GM19397 (cell line): ENCODE measurements around the gene AIRE.
"Not testable (repeated sequence)": the region's sequence is repeated elsewhere in the genome, so short reads cannot be mapped to it uniquely, and the experiment has no call there.

Experiments used
- ATAC-seq: cut with Tn5 transposase; IDR thresholded peaks from one replicate; pipeline ENCODE4 v1.9.1; 2021; ENCODE audit warnings: mild to moderate bottlenecking, moderate library complexity; ENCODE audit not compliant: unreplicated experiment

Gene AIRE

DNA sequence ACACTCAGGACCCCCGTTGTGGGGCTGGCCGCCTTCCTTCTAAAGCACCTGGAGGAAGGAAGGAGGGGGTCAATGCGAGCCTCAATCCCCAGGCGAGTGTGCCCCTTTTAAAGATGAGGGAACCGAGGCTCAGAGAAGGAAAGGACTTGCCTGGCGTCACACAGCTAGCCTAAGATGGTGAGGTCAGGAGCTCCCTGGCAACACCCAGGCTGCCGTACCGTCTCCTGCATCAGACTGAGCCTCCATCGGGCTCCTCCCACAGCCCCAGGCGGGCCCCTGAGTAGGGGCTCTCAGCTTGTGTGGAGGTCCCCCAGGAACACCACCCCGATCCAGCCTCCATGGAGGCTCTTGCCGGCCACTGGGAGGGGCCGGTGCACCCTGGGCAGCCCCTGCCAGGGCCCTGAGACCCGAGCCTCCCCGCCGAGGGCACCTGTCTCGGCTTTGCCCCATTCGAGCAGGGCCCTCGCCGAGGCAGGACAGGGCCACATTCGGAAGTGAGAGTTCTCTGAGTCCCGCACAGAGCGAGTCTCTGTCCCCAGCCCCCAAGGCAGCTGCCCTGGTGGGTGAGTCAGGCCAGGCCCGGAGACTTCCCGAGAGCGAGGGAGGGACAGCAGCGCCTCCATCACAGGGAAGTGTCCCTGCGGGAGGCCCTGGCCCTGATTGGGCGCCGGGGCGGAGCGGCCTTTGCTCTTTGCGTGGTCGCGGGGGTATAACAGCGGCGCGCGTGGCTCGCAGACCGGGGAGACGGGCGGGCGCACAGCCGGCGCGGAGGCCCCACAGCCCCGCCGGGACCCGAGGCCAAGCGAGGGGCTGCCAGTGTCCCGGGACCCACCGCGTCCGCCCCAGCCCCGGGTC is at the start of gene AIRE:
Gene AIRE, plus strand, starts transcription at position 739 of the 855 bp plus-strand sequence. CDS start 131 bp downstream, outside the sequence.
- ATAC-seq = no peak

DNA sequence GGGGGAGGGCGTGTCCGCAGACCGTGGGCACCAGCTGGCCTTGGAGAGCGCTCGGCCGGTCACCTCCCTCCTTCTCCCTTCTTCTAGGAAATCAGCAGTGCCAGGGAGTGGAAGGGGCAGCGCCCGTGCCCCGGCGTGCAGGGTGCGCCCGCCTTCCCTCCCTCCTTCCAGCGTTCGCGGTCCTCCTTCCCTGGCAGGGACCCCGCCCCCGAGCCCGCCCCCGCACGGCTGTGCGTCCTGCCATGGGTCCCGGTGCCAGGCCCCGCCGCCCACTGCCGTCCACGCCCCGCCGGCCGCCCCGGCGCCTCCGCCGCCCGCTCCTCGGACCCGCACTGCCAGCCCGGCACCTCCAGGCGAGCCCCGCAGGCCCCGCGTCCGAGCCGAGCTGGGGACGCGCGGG is 45.3 kb upstream of the AIRE start:
- not testable (repeated sequence) for ATAC-seq

DNA sequence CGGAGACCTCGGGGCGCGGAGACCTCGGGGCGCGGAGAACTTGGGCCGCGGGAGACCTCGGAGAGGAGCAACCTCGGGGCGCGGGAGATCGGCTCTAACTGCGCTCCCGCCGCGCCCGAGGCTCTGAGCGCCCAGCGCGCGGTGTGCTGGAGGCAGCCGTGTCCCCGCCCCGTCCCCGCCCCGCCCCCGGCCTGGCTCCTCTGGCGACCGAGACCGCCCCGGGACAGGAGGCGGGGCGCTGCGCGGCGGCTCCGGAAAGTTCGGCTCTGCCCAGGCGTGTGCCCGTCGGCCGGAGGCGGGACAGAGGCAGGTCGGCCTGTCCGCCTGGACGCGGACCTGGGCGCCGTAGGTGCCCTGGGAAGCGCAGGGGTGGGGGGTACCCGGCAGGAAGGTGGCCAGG is 44.8 kb upstream of the AIRE start, which contains the start of gene ICOSLG:
Gene ICOSLG, minus strand, starts transcription at position 102 of the 400 bp plus-strand sequence. CDS start 126 bp downstream, outside the sequence.
- ATAC-seq = peak; percentile 49

DNA sequence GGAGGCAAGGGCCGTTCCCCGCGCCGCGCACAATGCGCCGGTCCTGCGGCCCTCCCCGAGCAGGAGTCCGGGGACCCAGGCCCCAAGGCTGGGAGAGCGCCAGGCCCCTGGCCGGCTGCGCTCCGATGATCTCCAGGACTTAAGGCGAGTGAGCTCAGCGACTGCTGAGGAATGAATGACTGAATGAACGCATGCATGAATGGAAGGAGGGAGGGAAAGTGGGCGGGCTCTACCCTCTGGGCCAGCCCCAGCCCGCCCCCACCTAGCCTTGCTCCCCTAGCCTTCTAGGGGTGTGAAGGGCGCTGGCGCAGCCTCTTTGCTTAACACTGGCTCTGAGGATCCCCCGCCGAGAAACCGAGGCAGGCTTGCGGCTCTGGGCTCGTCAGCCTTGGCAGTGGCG is 44.4 kb upstream of the AIRE start:
- ATAC-seq = peak; percentile 31

DNA sequence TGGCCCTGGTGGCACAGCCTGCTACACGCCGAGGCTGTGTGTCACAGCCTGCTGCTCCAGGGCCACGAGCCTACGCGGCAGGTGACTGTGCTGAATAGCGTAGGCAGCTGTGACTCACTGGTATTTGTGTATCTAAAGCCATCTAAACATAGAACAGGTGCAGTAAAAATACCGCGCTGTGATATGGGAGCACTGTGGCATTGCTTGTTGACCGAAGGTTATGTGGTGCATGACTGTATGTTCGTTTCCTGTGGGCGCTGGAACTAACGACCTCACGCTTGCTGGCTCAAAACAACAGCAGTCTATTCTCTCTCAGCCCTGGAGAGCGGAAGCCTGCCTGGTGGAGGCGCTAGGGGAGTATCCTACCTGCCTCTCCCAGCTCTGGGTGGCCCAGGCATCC is 41.7 kb upstream of the AIRE start:
- peak; percentile 41 for ATAC-seq

DNA sequence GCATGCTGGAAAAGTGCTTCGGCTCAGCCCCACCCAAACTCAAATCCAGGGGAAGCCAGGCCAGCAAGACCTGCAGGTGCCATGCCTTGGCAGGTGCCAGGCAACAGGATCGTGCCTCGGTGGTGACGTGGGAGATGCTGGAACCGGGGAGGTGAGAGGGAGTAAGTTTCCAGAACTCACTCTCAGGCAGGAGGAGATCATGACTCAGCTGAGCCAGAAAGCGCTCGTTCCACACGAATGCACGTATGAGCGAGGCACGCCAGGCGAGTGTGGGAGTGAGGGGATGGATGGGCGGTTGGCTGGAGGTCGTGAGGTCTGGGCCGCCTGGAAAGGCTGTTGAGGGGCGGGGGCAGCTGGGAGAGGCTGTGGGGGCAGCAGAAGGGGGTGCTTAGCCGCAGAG is 37.8 kb upstream of the AIRE start:
- not testable (repeated sequence) for ATAC-seq

DNA sequence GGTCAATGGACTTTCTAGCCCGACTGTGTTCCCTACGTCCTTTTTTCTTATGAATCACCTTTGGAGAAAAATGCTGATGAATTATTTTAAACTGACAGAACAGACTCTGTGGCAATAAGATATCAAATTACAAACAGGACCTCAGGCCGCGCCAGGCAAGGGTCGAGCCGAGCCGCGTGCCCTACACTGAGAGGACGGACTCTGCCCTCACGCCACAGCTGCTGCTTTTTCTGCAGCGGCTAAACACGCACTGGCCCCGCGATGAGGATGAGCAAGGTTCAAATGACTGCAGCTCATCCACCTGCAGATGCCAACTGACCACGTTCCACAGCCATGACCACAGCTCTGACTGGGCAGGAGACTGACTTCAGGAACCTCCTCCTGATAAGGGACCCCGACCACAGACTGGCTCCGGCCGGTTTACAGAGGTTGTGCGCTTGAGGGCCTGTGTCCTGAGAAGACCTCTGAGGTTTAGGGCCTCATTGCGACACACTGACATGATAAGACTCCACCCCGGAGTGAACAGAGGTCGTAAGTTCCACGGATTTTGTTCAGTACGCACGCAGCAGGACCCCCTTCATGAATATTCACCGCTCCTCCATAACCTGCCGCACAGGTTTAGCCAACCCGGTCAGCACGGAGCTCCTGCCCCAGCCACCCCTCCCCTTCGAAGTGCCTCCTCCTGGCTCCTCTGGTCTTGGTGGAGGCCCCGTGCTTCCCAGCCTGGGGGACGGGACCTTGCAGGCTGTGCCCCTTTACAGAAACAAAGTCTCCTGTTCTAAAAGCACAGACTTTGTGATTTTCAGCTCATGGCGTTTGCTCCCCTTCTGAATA is 36.3 kb upstream of the AIRE start:
- ATAC-seq = not testable (repeated sequence)

DNA sequence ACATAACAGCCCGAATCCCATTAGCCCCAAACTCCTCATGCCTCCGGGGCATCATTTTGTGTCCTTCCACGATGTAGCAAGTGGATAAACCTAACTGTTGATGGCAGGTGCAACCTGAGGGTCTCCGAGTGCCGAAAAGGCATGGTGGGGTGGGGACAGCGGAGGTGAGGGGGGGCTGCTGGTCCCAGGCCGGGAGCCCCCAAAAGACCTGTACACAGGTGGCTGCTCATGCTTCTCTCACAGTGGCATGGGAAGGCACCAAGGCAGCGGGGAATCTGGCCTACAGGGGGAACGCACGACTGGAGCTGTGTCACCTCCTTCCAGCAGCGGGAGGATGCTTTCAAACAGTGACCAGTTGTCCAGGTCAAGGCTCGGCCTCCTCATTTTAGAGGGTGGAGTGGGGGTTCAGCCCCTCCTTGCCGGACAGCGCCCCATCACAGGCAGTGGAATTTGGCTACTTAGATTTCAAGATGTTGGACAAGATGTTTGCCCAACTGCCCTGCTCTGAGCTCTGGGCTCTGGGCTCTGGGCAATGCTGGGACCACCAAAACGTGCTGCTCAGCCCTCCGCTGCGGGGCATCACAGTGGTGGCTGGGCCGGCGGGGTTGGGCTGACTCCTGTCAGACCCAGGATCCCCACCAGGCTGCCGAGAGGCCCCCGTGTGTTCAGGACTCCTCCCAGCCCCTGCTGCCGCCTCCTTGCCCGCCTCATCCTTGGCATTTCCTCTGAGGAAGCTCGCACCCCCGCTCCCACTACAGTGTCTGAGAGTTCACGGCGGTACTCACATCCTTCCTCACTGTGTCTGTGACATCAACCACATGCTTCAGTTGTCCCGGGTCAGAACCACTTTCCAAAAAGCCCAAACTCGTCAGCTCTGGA is 31.6 kb upstream of the AIRE start:
- ATAC-seq = no peak

DNA sequence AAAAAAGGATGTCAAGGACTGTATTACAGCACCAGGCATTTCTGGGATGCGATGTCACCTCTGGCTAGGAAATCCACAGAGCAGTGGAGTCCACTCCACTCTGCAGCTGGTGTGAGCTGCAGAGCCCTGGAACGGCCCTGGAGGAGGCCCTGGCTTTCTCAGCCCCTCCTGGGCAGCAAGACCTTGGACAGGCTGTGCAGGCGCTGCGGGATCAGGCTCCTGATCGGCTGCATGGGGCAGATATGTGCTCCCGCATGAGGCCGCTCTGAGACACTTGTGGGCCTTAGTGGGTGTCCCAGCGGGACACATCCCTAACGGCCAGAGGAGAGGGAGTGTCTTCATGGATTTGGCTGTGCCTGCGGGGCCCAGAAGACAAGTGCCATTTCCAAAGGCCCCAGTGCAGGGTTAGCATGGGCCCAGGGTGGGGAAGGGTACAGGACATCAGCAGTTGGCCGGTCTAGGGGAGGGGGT is 30.1 kb upstream of the AIRE start:
- ATAC-seq = no peak

DNA sequence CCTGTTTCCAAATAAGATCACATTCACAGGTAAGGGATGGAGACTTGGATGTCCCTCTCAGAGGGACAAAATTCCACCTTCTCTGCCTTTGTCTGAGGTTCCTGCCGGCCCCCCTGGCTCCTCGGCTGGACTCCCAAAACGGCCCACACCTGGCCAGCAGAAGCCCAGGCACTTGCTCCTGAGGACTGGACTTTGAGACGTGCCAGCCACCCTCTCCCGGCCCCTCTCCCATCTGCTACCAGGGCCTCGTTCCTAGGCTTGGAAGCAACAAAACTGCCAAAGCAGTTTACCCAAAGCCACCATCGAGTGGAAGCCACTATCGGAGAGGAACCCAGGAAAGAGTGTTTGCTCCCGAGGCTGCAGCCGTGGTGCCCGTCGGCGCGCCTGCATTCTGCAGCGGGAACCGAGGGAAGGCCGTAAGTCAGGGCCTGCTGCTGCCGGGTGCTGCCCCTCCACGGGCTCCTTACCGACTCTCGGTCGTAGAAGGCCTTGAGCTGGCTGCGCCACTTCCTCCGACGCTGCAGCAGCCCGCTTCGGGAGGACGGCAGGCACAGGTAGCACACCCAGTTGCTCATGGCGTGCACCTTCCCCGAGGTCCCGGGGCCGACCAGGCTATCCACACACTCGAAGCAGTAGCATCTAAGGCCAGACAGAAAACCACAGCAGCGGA is 27.5 kb upstream of the AIRE start:
- ATAC-seq = no peak

DNA sequence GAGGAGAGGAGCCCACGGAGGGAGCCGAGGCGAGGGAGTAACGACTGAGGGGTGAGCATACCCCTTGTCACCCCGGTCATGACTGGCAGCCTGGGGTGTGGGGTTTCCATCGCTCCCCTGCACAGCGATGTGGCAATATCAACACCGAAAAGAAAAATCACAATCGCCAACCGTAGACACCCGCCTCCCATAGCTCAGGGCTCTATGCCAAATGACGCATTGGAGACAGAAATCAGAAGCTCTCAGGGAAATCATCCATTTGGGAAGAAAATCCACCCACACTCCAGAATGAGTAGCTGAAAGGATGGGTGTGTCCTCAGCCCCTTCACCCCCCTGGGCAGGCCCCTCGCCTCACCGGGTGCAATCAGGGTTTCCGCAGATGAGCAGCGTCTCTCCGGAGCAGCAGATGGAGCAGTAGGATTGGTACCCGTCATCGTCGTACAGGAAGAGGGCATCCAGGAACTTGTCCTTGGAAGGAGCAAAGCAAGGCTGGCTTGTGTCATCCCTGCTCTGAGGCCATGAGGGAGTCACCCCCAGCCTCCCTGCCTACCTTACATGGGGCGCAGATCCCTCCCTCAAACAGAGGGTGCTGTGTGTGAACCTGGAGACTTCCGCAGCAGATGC is 26.5 kb upstream of the AIRE start:
- no peak for ATAC-seq

DNA sequence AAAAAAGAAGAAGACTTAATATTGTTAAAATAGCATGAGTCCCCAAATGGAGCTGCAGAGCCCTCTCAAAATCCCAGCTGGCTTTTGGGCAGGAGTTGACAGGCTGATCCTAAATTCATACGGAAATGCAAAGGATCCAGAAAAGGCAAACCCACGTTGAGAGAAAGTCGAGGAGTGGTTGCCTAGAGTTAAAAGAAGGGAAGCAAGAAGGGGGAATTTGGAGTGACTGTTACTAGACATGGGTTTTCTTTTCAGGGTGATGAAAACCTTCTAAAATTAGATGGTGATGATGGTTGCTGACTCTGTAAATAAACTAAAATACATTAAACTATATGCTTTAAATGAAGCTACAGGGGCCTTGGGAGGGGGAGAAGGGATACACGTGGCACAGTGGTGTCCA is 25.6 kb upstream of the AIRE start:
- ATAC-seq = no peak

DNA sequence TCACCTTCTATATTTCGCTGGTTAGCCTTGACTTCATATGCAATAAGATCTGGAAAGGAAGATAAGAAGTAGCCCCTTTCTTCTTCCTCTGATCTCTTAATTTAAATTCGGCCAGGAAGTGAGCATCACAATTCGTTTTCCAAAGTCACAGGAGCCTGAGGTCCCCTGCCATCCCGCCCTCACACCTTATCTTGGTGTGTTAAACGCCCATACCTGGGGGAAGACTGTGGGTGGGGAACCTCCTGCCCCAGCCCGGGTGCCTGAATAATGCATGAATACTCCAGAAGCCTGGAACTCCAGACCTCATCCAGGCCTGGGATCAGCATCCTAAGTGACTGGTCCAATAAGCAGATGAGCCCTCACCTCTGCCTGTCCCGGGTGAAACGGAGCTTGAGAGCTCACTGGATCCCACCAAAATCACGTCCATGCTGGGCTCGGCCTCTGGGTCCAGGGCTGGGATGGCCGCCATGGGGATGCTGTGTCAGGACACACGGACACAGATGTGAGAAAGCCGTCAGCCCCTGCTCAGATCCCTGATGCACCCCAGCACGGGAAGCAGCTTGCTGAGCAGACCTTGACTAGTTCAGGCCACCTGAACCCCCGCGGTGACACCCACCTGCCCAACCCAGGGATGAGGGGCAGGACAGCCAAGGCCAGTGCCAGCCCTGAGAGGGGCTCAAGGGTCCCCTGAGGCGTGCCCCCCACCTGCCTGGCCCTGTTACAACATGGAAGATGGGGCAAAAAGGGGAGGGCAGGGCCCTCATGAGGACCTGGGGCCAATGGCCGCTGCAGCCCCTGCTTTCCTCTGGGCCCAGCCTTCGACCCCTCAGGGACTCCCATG is 24.7 kb upstream of the AIRE start:
- no peak for ATAC-seq

DNA sequence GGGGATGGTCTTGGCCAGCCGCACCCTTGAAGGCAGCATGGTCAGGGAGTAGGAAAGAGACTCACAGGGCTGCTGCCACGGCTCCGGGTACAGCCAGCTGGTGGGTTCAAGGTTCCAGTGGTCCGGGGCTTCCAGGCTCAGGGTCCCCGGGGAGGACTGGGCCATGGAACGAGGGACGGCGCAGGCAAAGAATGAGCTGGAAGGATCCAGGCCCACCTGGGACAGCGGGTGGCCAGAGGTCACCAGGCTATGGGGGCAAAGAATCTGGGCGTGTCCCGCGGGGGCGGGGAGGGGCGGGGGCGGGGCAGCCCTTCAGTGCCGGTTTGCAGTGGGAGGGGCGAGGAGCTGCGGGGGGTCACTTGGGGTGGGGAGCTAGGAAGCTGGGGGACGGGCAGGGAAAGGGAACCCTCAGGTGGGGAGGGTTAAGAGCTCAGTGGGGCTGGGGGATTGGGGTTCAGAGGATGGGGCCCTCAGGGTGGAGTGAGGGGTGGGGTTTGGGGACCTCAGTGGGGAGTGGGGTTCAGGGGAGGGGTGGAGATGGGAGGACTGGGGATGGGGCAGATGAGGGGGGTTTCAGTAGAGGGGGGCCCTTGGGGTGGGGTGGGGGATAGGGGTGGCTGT is 23.9 kb upstream of the AIRE start, which contains the start of gene DNMT3L:
Gene DNMT3L, minus strand, starts transcription at position 223 of the 621 bp plus-strand sequence. CDS start 638 bp downstream, outside the sequence.
- ATAC-seq = no peak

DNA sequence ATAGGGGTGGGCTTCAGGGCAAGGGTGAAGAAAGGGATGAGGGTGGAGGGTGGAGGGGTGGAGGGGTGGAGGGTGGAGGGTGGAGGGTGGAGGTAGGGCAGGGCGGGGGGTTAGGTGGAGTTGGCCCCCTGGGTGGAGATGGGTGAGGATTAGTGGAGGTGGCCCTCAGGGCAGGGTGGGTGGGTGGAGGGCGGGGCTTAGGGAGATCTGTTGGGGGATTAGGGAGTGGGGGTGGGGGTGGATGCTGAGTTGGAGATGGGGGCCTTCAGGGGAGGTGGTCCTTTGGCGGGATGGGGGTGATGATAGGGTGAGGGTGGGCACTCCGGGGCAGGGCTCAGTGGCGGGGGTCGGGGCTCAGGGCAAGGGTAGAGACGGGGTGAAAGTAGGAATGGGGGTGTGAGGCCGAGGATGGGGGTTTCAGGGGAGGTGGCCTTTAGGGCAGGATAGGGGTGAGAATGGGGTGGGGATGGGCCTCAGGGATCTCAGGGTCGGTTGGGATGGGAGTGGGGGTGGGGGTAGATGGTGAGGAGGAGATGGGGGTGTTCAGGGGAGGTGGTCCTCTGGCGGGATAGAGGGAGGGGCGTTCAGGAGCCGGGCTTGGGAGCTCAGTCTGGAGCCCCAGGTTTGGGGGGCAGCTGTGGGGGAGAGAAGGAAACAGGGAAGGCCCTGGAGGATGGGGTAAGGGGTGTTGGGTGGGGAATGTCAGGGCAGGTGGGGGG is 23.2 kb upstream of the AIRE start:
- no peak for ATAC-seq

DNA sequence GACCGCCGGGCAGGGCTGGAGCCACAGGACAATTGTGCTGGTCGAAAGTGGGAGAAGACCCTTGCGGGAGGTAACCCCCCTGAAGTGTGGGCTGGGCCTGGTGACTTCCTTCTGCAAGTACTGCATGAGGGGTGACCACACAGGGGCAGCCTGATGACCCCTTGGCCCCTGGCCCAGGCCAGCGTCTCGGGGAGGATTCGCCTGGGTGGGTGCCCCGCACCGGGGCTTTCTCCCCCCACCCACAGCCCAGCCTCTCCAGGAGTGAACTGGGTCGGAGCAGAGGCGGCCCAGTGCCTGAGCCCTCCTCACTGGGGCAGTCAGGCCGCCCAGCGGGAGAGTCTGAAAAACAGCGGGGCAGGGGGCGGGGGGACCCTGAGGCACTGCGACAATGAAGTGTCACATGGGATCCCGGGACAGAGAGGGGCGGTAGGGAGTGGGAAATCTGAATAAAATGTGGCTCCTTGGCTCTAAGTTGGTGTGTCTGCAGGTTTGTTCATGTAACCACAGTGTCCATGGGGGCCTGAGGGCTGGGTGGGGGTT is 22.4 kb upstream of the AIRE start:
- no peak for ATAC-seq

DNA sequence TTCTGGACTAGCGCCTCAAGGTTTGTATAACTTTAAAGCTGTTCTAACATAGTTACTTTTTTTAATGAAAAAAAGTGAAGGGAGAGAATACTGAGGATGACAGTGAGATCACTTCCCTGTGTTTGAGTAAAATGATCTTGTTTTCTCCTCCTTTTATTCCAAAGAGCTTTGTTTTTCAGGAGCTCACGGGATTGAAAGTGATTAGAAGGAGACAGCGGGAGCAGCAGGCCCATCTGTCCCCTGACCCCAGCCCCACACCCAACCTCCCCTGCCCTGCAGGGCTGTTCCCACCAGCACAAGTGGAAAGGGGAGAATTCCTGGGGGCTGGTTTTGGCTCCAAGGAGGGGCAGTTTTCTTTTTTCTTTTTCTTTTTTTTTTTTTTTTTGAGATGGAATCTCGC is 21.9 kb upstream of the AIRE start:
- ATAC-seq = no peak
